Anterior cingulate cortex (tissue), 58 donors: ENCODE measurements around the gene TIMM22.
"Not testable (repeated sequence)": the region's sequence is repeated elsewhere in the genome, so short reads cannot be mapped to it uniquely, and the experiment has no call there.

ENCODE experiments used
- DNase-seq, 58 donors: peaks; one replicate each; lab custom pipeline; 2025; lab: John Stamatoyannopoulos, UW

Gene TIMM22

GRCh38 chr17:970364-970763 is 26.6 kb upstream of the TIMM22 start:
- no peak for DNase-seq

GRCh38 chr17:971861-972260 is 25.1 kb upstream of the TIMM22 start:
- DNase-seq, result not testable (repeated sequence)

- no peak for DNase-seq
Observed at GRCh38 chr17:973053-973452, 23.9 kb upstream of the TIMM22 start.

GRCh38 chr17:974778-975177 is 22.2 kb upstream of the TIMM22 start:
- not testable (repeated sequence) for DNase-seq

- DNase-seq, result peak in 25 of 58 donors; percentile 4 to 32 (median 13)
Observed at GRCh38 chr17:975371-975915, 21.5 kb upstream of the TIMM22 start.

GRCh38 chr17:976312-976711 is 20.6 kb upstream of the TIMM22 start:
- DNase-seq, result no peak

- DNase-seq, result no peak
Observed at GRCh38 chr17:977166-977565, 19.8 kb upstream of the TIMM22 start.

GRCh38 chr17:978103-979093 is 18.5 kb upstream of the TIMM22 start:
- DNase-seq, result no peak

- DNase-seq, result no peak
Observed at GRCh38 chr17:979212-979538, 17.8 kb upstream of the TIMM22 start.

- DNase-seq, result peak in 56 of 58 donors; percentile 18 to 92 (median 83)
Observed at GRCh38 chr17:979539-980405, 17.2 kb upstream of the TIMM22 start, which contains the start of gene NXN. Gene NXN (minus strand): TSS chr17:979776.

GRCh38 chr17:980406-981291 is 16.3 kb upstream of the TIMM22 start:
- peak in 56 of 58 donors; percentile 10 to 82 (median 62) for DNase-seq

GRCh38 chr17:981292-981658 is 15.7 kb upstream of the TIMM22 start:
- DNase-seq, result no peak

GRCh38 chr17:983921-984320 is 13.0 kb upstream of the TIMM22 start:
- DNase-seq, result no peak

- no peak for DNase-seq
Observed at GRCh38 chr17:986322-986929, 10.5 kb upstream of the TIMM22 start.

- DNase-seq, result no peak
Observed at GRCh38 chr17:987931-988330, 9.0 kb upstream of the TIMM22 start.

GRCh38 chr17:988561-988960 is 8.4 kb upstream of the TIMM22 start:
- no peak for DNase-seq

GRCh38 chr17:992933-993332 is 4.0 kb upstream of the TIMM22 start:
- DNase-seq, result no peak

- DNase-seq, result not testable (repeated sequence)
Observed at GRCh38 chr17:995324-995723, 1.6 kb upstream of the TIMM22 start.

GRCh38 chr17:998111-998510 is 1.2 kb downstream of the TIMM22 start:
- DNase-seq, result no peak
